ENCODE data around the gene IQSEC1. TPM values are rescaled to one million over a fixed set of nuclear protein-coding genes. Genes with fewer than 3 reads are reported as not detected.

IQSEC1 gene
- total and polyA plus RNA-seq, 2 of the 8 experiments (the other 6 are each of a cell fraction or from before 2014, with no cell fraction given) = 6.8 to 28.8 TPM

DNA sequence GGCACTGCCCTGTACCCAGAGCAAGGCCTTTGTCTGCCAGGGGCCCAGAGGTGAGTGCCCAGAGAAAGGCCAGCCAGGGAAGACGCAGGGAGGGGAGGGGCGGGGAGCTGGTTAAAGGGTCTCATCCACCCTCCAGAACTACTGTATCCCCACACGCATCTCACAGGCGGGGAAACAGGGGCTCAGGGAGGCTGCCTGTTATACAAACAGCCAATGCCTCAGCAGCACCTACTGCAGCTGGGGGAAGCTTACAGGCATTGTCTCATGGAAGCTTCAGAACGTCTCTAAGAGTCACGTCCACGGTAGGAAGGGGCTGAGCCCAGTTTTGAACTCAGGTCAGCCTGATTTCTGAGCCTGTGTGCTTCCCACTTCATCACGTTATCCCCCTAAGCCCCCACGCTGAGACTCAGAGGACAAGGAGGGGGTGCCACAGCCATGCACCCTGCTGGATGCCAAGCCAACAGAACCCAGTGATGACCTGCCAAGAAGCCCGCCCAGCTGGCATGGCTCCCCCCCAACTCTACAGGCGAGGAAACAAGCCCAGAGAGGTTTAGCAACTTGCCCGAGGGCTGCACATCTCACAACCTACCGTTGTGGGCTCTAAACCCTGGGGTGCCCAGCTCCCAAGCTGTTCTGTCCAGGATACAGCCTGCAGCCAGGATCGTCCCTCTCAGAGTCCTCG is 54.5 kb downstream of the IQSEC1 start (continued):
- TF ChIP-seq ATF3 (IDR thresholded peaks at IDR 0.05; ENCODE audit: insufficient read depth, low read depth, low read length) (no peak), CBX5 (IDR thresholded peaks at IDR 0.05; ENCODE audit: low read depth, low read length) (no peak), RBBP5 (IDR thresholded peaks at IDR 0.05; ENCODE audit: borderline replicate concordance, low read depth, low read length) (no peak), SIRT6 (IDR thresholded peaks at IDR 0.05; ENCODE audit: low read length) (no peak), ASH2L (IDR thresholded peaks at IDR 0.05; ENCODE audit: low read length) (no peak), CBX8 (IDR thresholded peaks at IDR 0.05; ENCODE audit: borderline replicate concordance, low read depth, low read length) (no peak), TAF1 (IDR thresholded peaks at IDR 0.05; ENCODE audit: low read depth, low read length) (no peak), TAF7 (optimal IDR thresholded peaks at IDR 0.05; ENCODE audit: borderline replicate concordance, low read depth, low read length) (no peak)
